OCI-LY7 (cell line): ENCODE data around the gene GMPS. TPM values are rescaled to one million over a fixed set of nuclear protein-coding genes. Genes with fewer than 3 reads are reported as not detected.
A peak's percentile ranks its signal among the peaks of the same experiment; 100 is the strongest.
"Not testable (repeated sequence)": the region's sequence is repeated elsewhere in the genome, so short reads cannot be mapped to it uniquely, and the experiment has no call there.

Source experiments
- Bru-seq: library from RNA; stranded (reverse); fragments of 400-500 nt; gene quantifications from one replicate; lab custom pipeline; 2021; lab: Mats Ljungman, UMichigan
- BruChase-seq, 2 experiments: library from RNA; stranded (reverse); fragments of 400-500 nt; gene quantifications; one replicate each; lab custom pipeline; 2021; lab: Mats Ljungman, UMichigan
- BruUV-seq: library from RNA; stranded (reverse); fragments of 400-500 nt; replicated peaks from 2 replicates; lab custom pipeline; 2021; lab: Mats Ljungman, UMichigan
- CTCF ChIA-PET: fragments of 300-600 bp; sonication (Branson Sonifier 250); formaldehyde crosslinking; loops from one replicate; lab custom pipeline; 2022; ENCODE audit warnings: antibody characterized with exemption; ENCODE audit not compliant: unreplicated experiment; lab: Charles Lee
- POLR2A ChIA-PET: fragments of 300-600 bp; sonication (Branson Sonifier 250); formaldehyde crosslinking; loops from one replicate; lab custom pipeline; 2022; ENCODE audit warnings: antibody characterized with exemption; lab: Charles Lee
- DNase-seq: peaks from one replicate; pipeline ENCODE4 v3.0.0-alpha.2; 2015; ENCODE audit warnings: low spot score
- H2AFZ ChIP-seq: fragments of 200-600 bp; sonication (generic), shearing (Covaris generic); 2 replicates; pipeline ENCODE4 v1.6.1; 2014; ENCODE audit warnings: mild to moderate bottlenecking, antibody characterized with exemption, low read length, moderate library complexity
- H3K27ac ChIP-seq: fragments of 200-600 bp; sonication (generic); 2 replicates; pipeline ENCODE4 v1.5.1; 2014; ENCODE audit warnings: mixed run types, low read depth, mild to moderate bottlenecking, moderate library complexity, low read length, inconsistent platforms; ENCODE audit not compliant: poor library complexity, severe bottlenecking
- H3K36me3 ChIP-seq: fragments of 200-600 bp; sonication (generic); 2 replicates; pipeline ENCODE4 v1.6.1; 2014; ENCODE audit warnings: mild to moderate bottlenecking, antibody characterized with exemption, low read length, moderate library complexity, mixed read lengths; ENCODE audit not compliant: insufficient read depth
- H3K4me1 ChIP-seq: fragments of 200-600 bp; sonication (generic); 2 replicates; pipeline ENCODE4 v1.5.1; 2014; ENCODE audit warnings: mild to moderate bottlenecking, low read length; ENCODE audit not compliant: insufficient read depth, poor library complexity, severe bottlenecking
- H3K4me2 ChIP-seq: fragments of 200-600 bp; sonication (generic); 2 replicates; pipeline ENCODE4 v1.6.1; 2014; ENCODE audit warnings: mild to moderate bottlenecking, low read length
- H3K4me3 ChIP-seq: fragments of 200-600 bp; sonication (generic); 2 replicates; pipeline ENCODE4 v1.5.1; 2014; ENCODE audit warnings: mild to moderate bottlenecking, low read depth, low read length; ENCODE audit not compliant: poor library complexity, severe bottlenecking
- H3K79me2 ChIP-seq: fragments of 200-600 bp; sonication (generic); 2 replicates; pipeline ENCODE4 v1.6.1; 2016; ENCODE audit warnings: low read depth, mild to moderate bottlenecking, low read length, moderate library complexity, mixed read lengths; ENCODE audit not compliant: insufficient read depth
- H3K9me2 ChIP-seq: fragments of 200-600 bp; sonication (generic); 2 replicates; pipeline ENCODE4 v1.6.1; 2016; ENCODE audit warnings: mild to moderate bottlenecking, low read length, mixed read lengths; ENCODE audit not compliant: insufficient read depth
- H3K9me3 ChIP-seq: fragments of 200-600 bp; sonication (generic); 2 replicates; pipeline ENCODE4 v1.6.1; 2014; ENCODE audit warnings: mild to moderate bottlenecking, mixed run types, low read length, mixed read lengths
- H4K20me1 ChIP-seq: fragments of 200-600 bp; sonication (generic); 2 replicates; pipeline ENCODE4 v1.6.1; 2014; ENCODE audit warnings: mild to moderate bottlenecking, antibody characterized with exemption, low read length, moderate library complexity, mixed read lengths; ENCODE audit not compliant: insufficient read depth
- CTCF ChIP-seq: fragments of 200-600 bp; sonication (generic); conservative IDR thresholded peaks from 2 replicates; pipeline ENCODE4 v1.5.1; 2014; ENCODE audit warnings: mild to moderate bottlenecking, antibody characterized with exemption, low read length, moderate library complexity, mixed read lengths
- EZH2phosphoT487 ChIP-seq: fragments of 200-600 bp; sonication (generic); IDR thresholded peaks from 2 replicates; pipeline ENCODE4 v1.6.1; 2018; ENCODE audit warnings: low read depth, borderline replicate concordance, mild to moderate bottlenecking, mixed run types, antibody characterized with exemption, low read length, moderate library complexity, mixed read lengths
- intact Hi-C: fragments of 100-400 bp; cut with micrococcal nuclease; formaldehyde crosslinking; loops from one replicate; pipeline ENCODE4 v1.10.0; 2022; ENCODE audit not compliant: unreplicated experiment
- long read RNA-seq: library from polyadenylated mRNA; stranded (forward); transcript quantifications from one replicate; pipeline ENCODE4 v2.0.0, GENCODE V29; 2022
- total RNA-seq, 2 experiments: library from RNA; depleted of rRNA in 1 of 2; stranded (reverse); fragments of >200 nt in 1 of 2; shearing (Covaris generic) in 1 of 2; gene quantifications; 2 replicates each; pipeline ENCODE4 v1.2.3, GENCODE V29; 2014 to 2022

GMPS gene
- total RNA-seq (2014; rRNA removed; shearing (Covaris generic)) (32.3 and 37.6 TPM in 2 replicates), total RNA-seq (2022) (116 and 118 TPM in 2 replicates), Bru-seq, nascent RNA (percentile 94 among the genes with signal in this experiment), BruChase-seq, experiment 1, labeled RNA remaining after a 6-hour chase (percentile 92 among the genes with signal in this experiment), BruChase-seq, experiment 2, labeled RNA remaining after a 2-hour chase (percentile 92 among the genes with signal in this experiment)
- long read RNA-seq, full-length matches to known transcripts: 174 of 190 reads
- long read RNA-seq, partial matches to known transcripts: 6 of 190 reads
- long read RNA-seq, other reads (novel, unspliced or antisense): 10 of 190 reads

- H2AFZ ChIP-seq: peak within 1 kb of the TSS; percentile 91
- no TSS peak for BruUV-seq
- H3K36me3 ChIP-seq: peaks cover 8% of the 10 kb centered on the region; the same call in 1 of the 2 replicates
- H3K79me2 ChIP-seq: peaks cover 47% of the 10 kb centered on the region
- intact Hi-C loops: loop anchor here (1.0 to 10.0 kb wide), 5 partner anchors 16 to 1294 kb away; partner anchors contain the start of genes CCNL1, MME and SLC33A1
- H3K4me3 ChIP-seq: peak within 1 kb of the TSS; percentile 88
- ChIA-PET CTCF (interaction anchor here (0.6 to 1.0 kb wide), 2 partner anchors 41 to 65 kb away, joined by 3 read pairs; no protein-coding TSS in a partner anchor), POLR2A (interaction anchor here (0.7 to 2.5 kb wide), 7 partner anchors 9 to 521 kb away, joined by 3 to 16 read pairs (median 4); partner anchors contain the start of gene SLC33A1)
- TF ChIP-seq CTCF: peak; percentile 37; the same call in 1 of the 2 replicates
- TF ChIP-seq EZH2phosphoT487: no peak
- peak; percentile 95 for DNase-seq
- no peaks in the 10 kb centered on the region for H3K9me3 ChIP-seq
- H4K20me1 ChIP-seq: peaks cover 24% of the 10 kb centered on the region
- H3K9me2 ChIP-seq: no peaks in the 10 kb centered on the region
- H3K4me2 ChIP-seq: peak within 1 kb of the TSS; percentile 98
- peaks cover 23% of the 10 kb centered on the region for H3K4me1 ChIP-seq
- H3K27ac ChIP-seq: peak within 1 kb of the TSS; percentile 81
These were observed at the start of gene GMPS for GRCh38 chr3:155870133-155870944. Gene GMPS (plus strand): TSS chr3:155870650. CDS start chr3:155870871, 221 bp downstream.

GRCh38 chr3:155828490-155829098 is 41.9 kb upstream of the GMPS start:
- H3K4me3 ChIP-seq, H3K9me3 ChIP-seq, H3K27ac ChIP-seq, H3K4me1 ChIP-seq, H3K9me2 ChIP-seq, CTCF ChIA-PET, H2AFZ ChIP-seq, H3K79me2 ChIP-seq, intact Hi-C loops, BruUV-seq, DNase-seq, H4K20me1 ChIP-seq, H3K4me2 ChIP-seq: not testable (repeated sequence)
- H3K36me3 ChIP-seq: peaks cover 47% of the 10 kb centered on the region
- POLR2A ChIA-PET: interaction anchor here (1.0 to 1.4 kb wide), 2 partner anchors 44 to 62 kb away, joined by 3 to 5 read pairs; no protein-coding TSS in a partner anchor
